Uterus (tissue), 2 donors: ENCODE measurements around the gene WNT11.

Source experiments
- POLR2A ChIP-seq, 2 donors: fragments of 450-650 bp; IDR thresholded peaks; one replicate each; pipeline ENCODE4 v1.6.1; 2016; ENCODE audit warnings: antibody characterized with exemption in 2 of 2, mild to moderate bottlenecking in 1 of 2, moderate library complexity in 1 of 2
- TF ChIP-seq, protein P1 (sequence below), 4 experiments: fragments of 200-600 bp in 2 of 4; fragments of 450-650 bp in 2 of 4; sonication (generic) in 2 of 4; IDR thresholded peaks; one replicate each; pipeline ENCODE4 v1.5.1; 2016 to 2019; ENCODE audit warnings: antibody characterized with exemption in 4 of 4, mild to moderate bottlenecking in 2 of 4, moderate library complexity in 1 of 4

- TF ChIP-seq, protein P1, sequence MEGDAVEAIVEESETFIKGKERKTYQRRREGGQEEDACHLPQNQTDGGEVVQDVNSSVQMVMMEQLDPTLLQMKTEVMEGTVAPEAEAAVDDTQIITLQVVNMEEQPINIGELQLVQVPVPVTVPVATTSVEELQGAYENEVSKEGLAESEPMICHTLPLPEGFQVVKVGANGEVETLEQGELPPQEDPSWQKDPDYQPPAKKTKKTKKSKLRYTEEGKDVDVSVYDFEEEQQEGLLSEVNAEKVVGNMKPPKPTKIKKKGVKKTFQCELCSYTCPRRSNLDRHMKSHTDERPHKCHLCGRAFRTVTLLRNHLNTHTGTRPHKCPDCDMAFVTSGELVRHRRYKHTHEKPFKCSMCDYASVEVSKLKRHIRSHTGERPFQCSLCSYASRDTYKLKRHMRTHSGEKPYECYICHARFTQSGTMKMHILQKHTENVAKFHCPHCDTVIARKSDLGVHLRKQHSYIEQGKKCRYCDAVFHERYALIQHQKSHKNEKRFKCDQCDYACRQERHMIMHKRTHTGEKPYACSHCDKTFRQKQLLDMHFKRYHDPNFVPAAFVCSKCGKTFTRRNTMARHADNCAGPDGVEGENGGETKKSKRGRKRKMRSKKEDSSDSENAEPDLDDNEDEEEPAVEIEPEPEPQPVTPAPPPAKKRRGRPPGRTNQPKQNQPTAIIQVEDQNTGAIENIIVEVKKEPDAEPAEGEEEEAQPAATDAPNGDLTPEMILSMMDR (IDR thresholded peaks at IDR 0.05), result no peak
- no peak for TF ChIP-seq POLR2A (IDR thresholded peaks at IDR 0.05)
Measured at GRCh38 chr11:76159983-76160661, 46.2 kb downstream of the WNT11 start.
